ENCODE results near the gene ZNF771.

The ZNF771 gene

DNA sequence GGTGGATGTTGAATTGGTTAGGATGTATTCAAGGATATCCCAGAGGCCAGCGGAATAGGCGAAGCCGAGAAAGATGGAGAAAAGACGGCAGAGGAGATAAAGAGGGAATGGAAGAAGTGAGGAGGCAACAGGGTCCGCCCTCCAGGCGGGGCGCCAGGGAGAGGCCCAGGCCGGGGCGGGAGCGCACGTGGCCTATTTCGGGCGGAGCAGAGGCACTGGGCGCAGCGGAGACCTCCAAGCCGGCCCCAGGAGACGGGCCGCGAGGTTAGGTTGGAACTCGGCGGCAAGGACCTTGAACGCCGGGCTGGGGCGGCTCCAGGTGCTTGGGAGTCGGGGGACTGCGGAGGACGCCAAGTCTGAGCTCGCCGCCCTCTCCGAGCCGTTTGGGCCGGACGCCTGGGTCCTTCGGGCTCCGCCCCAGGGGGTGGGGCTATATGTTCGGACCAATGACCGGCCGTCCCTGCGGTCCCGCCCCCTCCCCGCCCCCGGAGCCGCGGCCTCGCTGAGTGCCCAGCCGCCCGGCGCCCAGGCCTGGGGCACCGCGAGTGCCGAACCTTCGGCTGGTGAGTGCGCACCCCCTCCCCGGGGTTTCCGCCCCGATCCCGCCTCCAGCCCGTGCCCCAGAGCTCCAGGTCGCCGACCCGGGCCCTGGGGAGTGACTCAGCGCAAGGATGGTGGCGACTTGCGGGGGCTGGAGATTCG lies at the start of gene ZNF771:
Gene ZNF771 (plus strand): TSS at position 505 of the 702 bp plus-strand sequence. CDS start 448 bp downstream, outside the sequence.
- H3K27me3 ChIP-seq (ENCODE audit: insufficient read depth, low read depth): no peaks in the 10 kb centered on the region
- peak within 1 kb of the TSS; percentile 86 for H3K4me2 ChIP-seq
- peak within 1 kb of the TSS; percentile 56 for H3K4me3 ChIP-seq (IDR thresholded peaks at IDR 0.05; ENCODE audit: insufficient read depth, low read depth, low read length)
- no peaks in the 10 kb centered on the region for H3K36me3 ChIP-seq (ENCODE audit: insufficient read depth)
- peak within 1 kb of the TSS; percentile 86 for H2AFZ ChIP-seq (ENCODE audit: low read depth)
- peak within 1 kb of the TSS; percentile 71 for H3K27ac ChIP-seq
- peaks cover 29% of the 10 kb centered on the region for H3K4me1 ChIP-seq (ENCODE audit: low read depth, poor library complexity, severe bottlenecking)
- no peaks in the 10 kb centered on the region for H4K20me1 ChIP-seq (ENCODE audit: insufficient read depth)
- H3K9ac ChIP-seq: peak within 1 kb of the TSS; percentile 89
- H3K79me2 ChIP-seq (ENCODE audit: insufficient read depth, low read depth): 0 out of 2 replicates have a peak, but pooled peaks cover 4% of the 10 kb centered on the region
- TF ChIP-seq CTCF (conservative IDR thresholded peaks at IDR 0.05; ENCODE audit: low read depth, low read length): no peak

DNA sequence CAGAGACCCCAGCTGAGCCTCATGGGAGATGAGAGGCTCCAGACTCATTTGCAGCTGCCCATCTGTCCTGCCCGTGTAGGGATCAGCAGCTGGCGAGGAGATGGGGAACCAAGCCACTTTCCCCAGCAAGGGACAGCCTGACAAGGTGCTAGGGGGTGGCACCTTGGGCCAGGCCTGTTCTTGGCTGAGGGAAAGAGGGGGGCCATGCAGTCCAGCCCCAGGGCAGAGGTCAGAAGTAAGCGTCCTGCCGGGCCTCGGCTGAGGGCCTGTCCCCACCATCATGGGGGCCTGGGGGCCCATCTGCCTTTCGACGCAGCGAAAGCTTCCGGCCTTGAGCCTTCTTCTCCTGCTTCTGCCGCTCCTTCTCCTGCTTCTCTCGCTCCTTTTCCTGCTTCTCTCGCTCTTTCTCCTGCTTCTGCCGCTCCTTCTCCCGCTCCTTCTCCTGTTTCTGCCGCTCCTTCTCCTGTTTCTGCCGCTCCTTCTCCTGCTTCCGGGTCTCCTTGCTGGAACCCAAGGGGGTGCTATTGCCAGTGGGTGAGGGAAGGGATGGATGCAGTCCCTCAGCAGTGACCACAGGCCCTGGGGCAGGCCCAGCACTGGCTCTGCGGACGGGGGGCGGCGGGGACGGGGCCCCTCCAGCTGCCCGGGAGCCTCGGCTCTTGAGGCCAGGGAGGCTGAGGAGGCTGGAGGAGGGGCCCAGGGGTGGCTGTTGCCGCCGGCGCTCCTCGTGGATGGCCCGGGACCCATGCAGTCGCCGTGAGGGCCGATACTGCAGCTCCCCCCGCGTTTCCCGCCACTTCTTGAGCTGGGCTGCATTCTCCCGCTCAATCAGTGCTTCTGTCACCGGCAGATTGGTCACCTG lies 49.5 kb upstream of the ZNF771 start:
- Histone ChIP-seq H2AFZ (ENCODE audit: low read depth) (no peak overlapping the region), H3K36me3 (ENCODE audit: insufficient read depth) (no peaks in the 10 kb centered on the region), H3K79me2 (ENCODE audit: insufficient read depth, low read depth) (peaks cover 29% of the 10 kb centered on the region), H3K27ac (no peak overlapping the region), H3K4me3 (IDR thresholded peaks at IDR 0.05; ENCODE audit: insufficient read depth, low read depth, low read length) (no peak overlapping the region), H4K20me1 (ENCODE audit: insufficient read depth) (no peaks in the 10 kb centered on the region), H3K9ac (no peak overlapping the region), H3K4me1 (ENCODE audit: low read depth, poor library complexity, severe bottlenecking) (peaks cover 19% of the 10 kb centered on the region), H3K4me2 (no peak overlapping the region), H3K27me3 (ENCODE audit: insufficient read depth, low read depth) (no peaks in the 10 kb centered on the region)
- TF ChIP-seq CTCF (conservative IDR thresholded peaks at IDR 0.05; ENCODE audit: low read depth, low read length): no peak

DNA sequence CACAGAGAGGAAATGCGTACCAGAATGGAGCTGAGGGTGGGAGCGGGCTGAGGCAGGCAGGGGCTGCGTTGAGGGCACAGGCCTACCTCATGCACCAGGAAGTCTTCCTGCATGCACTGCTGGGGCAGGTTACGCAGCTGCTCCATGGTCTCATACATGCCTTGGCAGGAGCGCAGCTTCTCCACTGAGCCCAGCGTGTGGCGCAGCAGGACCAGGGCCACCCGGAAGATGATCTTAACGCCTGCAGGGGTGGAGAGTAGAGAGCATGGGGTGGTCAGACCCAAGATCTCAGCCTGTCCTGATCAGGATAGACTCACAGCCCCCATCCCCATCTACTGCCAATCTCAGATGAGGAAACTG lies 48.8 kb upstream of the ZNF771 start:
- no peak overlapping the region for H3K4me3 ChIP-seq (IDR thresholded peaks at IDR 0.05; ENCODE audit: insufficient read depth, low read depth, low read length)
- no peaks in the 10 kb centered on the region for H4K20me1 ChIP-seq (ENCODE audit: insufficient read depth)
- peaks cover 30% of the 10 kb centered on the region for H3K79me2 ChIP-seq (ENCODE audit: insufficient read depth, low read depth)
- H3K4me1 ChIP-seq (ENCODE audit: low read depth, poor library complexity, severe bottlenecking): peaks cover 19% of the 10 kb centered on the region
- no peaks in the 10 kb centered on the region for H3K27me3 ChIP-seq (ENCODE audit: insufficient read depth, low read depth)
- H3K4me2 ChIP-seq: no peak overlapping the region
- no peak overlapping the region for H2AFZ ChIP-seq (ENCODE audit: low read depth)
- TF ChIP-seq CTCF (conservative IDR thresholded peaks at IDR 0.05; ENCODE audit: low read depth, low read length): no peak
- no peak overlapping the region for H3K27ac ChIP-seq
- no peaks in the 10 kb centered on the region for H3K36me3 ChIP-seq (ENCODE audit: insufficient read depth)
- H3K9ac ChIP-seq: no peak overlapping the region

GRCh38 chr16:30358990-30359870 lies 48.2 kb upstream of the ZNF771 start:
- Histone ChIP-seq H3K36me3 (ENCODE audit: insufficient read depth) (no peaks in the 10 kb centered on the region), H4K20me1 (ENCODE audit: insufficient read depth) (no peaks in the 10 kb centered on the region), H3K4me2 (no peak overlapping the region), H3K9ac (no peak overlapping the region), H3K79me2 (ENCODE audit: insufficient read depth, low read depth) (peaks cover 25% of the 10 kb centered on the region), H3K4me3 (IDR thresholded peaks at IDR 0.05; ENCODE audit: insufficient read depth, low read depth, low read length) (no peak overlapping the region), H2AFZ (ENCODE audit: low read depth) (no peak overlapping the region), H3K27ac (no peak overlapping the region), H3K27me3 (ENCODE audit: insufficient read depth, low read depth) (no peaks in the 10 kb centered on the region), H3K4me1 (ENCODE audit: low read depth, poor library complexity, severe bottlenecking) (peaks cover 12% of the 10 kb centered on the region)
- TF ChIP-seq CTCF (conservative IDR thresholded peaks at IDR 0.05; ENCODE audit: low read depth, low read length): no peak

Measured in KMS-11 (cell line).